Stimulated activated CD8-positive, alpha-beta memory T cell treated with anti-CD3 and anti-CD28 coated beads, Interleukin-7, amount 100 ng/mL, for 24 hours (primary cell): ENCODE measurements around the gene MIOS.
"Not testable (repeated sequence)": the region's sequence is repeated elsewhere in the genome, so short reads cannot be mapped to it uniquely, and the experiment has no call there.

Source experiments
- DNase-seq: peaks from one replicate; pipeline ENCODE4 v3.0.0-alpha.2; 2020; ENCODE audit warnings: low read depth

The MIOS gene

DNA sequence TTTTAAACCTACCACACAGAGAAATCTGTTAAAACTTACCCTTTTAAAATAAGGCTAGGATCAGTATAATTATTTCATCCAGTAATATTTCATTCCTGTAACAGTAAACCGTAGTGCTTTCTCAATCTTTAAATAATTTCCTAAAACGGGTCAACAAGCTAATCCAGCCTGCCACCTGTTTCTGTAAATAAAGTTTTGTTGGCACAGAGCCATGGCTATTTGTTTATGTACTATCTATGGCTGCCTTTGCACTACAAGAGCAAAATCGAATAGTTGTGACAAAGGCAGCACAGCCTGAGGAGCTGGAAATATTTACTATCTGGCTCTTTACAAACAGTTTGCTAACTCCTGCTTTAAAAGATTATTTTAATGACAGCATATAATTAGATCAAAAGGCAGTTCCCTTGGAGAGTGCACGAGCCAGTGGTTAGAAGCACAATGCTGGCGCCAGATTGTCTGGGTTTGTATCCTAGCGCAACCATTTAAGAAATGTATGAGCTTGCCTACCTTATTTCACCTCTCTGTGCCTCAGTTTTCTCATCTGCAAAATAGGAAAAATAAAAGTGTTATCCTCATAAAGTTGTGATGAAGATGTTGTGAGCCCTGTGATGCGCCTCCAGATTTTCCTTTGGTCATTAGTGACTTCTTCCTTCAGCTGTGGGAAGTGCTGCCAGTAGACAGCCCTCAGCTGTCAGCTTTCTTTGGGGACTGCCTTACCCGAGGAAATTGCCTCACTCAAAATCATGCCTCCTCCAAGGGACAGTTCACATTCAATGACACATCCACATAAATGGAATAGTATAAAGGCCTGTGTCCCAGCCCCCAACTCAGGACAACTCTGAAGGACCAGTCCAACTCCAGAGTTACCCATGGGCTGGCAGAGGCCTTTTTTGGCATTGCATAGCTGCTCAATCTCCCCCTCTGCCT lies 11.8 kb upstream of the MIOS start:
- no peak for DNase-seq

DNA sequence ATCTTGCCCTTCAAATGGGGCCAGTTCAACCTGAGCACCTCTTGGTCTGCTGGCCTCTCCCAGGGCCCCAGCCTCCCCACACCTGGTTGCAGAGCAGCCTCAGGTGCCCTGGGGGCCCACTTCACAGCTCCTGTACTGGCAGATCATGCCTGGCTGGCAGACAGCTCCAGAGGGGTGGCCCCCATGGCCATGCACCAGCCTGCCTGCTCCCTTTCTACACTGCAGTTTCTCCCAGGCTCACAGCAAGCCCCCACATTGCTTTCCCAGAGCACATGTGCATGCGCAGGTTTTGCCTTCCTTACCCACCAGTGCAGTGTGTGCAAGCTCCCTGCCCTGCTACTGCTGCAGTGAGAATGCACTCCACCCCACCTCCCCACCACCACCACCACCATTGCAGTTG lies 9.8 kb upstream of the MIOS start:
- no peak for DNase-seq

DNA sequence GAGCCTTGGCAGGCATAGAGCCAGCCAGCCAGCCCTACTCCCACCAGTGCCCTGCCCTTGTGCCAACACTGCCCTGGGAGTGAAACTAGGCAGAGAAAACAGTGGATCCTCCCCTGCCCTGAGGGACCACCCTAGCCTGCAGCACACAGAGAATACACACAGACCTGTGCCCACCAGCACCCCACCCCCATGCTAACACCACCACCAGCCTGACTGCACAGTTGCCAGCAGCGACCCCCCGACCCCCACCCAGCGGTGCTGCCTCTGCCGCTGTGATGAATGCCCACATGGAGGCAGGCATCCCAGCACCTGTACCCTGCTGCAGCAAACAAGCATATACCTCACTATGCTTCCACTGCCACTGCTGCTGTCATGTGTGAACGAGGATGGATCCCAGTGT lies 9.4 kb upstream of the MIOS start:
- DNase-seq, result no peak

- DNase-seq, result not testable (repeated sequence)
These were observed 5.1 kb upstream of the MIOS start for GRCh38 chr7:7561591-7561990.

DNA sequence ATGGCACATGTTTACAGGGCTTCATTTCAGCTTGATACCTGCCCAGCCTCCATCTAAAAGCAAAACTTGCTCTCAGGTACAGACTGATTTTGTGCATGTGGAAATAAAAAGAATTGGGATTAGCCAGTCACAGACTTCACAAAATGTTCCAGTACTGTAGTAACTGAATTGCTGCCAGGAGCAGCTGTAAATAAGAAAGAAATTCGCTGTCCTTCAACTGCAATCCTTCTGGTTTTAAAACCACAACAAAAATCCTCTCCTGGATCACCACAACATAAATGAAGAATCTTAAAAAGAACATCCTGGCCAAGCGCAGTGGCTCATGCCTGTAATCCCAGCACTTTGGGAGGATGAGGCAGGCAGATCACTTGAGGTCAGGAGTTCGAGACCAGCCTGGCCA lies 3.9 kb upstream of the MIOS start:
- DNase-seq, result no peak

- no peak for DNase-seq
These were observed 3.4 kb upstream of the MIOS start for GRCh38 chr7:7563269-7563668.

- no peak for DNase-seq
These were observed 2.9 kb upstream of the MIOS start for GRCh38 chr7:7563813-7564212.

GRCh38 chr7:7564323-7564780 lies 2.3 kb upstream of the MIOS start:
- no peak for DNase-seq

DNA sequence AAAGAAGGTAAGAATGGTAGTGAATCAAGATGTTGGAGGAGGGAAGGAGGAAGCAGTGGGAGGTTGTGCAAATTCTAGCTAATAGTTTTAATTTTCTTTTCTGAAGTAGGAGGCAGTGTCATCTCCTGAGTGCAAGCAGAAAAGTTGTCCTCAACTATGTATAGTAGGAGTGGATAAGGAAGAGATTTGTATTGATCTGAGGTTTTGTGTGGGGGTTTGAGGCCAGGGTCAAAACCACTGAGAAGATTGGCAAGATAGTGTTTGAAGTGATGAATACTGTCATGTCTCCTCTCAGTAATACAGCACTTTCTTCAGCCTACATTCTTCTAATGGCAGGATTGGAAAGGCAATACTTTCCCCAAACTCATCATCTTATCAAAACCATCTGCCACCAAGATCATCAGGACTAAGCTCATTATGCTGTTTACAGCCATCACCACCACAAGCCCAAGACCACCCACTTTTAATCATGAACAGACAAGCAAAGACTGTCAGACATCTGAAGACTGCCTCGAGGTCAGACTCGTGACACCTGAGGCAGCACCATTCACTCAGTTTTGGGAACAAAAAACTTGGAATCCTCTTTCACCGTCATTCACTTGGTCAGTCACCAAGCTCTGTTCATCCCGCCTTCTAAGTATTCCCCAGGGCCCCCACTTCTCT lies 1.5 kb upstream of the MIOS start:
- no peak for DNase-seq

- DNase-seq, result no peak
These were observed 686 bp upstream of the MIOS start for GRCh38 chr7:7565746-7566650.

DNA sequence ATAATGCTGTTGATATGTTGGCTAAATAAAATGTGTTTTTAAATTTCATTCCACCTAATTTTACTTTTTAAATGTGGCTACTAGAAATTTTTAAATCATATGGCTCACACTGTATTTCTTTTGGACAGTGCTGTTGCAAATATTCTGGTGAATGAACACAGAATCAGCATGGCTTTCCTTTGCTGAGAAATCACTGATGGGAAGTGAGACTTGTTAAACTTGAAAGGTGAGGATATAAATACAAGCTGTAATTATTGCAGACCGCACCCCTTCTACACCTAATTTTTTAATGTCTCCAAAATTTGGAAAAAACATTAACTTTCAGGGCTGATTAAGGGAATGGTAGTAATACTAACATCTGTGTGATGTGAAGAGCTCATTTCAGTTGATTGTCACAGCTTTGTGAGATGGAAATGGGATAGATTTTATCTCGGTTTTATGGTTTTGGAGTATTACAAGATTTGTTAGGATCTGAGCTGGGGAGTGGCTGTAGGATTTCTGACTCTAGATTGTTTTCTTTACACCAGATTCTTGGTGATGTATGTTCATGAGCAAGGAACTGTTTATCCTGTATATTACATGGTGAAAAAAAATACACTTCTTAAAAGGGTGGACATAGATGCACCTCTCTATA lies 1.3 kb downstream of the MIOS start:
- DNase-seq, result no peak

- no peak for DNase-seq
These were observed 1.9 kb downstream of the MIOS start for GRCh38 chr7:7568553-7568952.

DNA sequence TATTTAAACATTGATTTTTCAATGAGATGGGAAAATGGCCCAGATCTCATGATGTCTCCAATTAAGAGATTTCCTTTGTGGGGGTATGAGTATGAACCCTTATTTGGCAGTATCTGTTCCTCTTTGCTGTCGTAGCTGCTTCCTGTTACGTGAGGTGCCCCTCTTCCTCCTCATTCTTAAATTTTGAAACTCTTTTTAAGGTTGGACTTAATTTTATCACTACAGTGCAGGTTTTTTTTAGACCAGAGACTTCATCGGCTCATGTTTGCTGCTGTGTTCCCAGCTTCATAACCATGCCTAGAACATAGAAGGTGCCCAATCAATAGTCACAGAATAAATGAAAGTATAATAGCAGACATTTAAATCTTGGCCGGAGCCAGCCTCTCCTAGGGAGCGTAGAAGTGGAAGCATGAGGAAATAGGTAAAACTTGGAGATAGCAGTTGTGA lies 2.4 kb downstream of the MIOS start:
- DNase-seq, result no peak

- no peak for DNase-seq
These were observed 2.9 kb downstream of the MIOS start for GRCh38 chr7:7569615-7570014.

DNA sequence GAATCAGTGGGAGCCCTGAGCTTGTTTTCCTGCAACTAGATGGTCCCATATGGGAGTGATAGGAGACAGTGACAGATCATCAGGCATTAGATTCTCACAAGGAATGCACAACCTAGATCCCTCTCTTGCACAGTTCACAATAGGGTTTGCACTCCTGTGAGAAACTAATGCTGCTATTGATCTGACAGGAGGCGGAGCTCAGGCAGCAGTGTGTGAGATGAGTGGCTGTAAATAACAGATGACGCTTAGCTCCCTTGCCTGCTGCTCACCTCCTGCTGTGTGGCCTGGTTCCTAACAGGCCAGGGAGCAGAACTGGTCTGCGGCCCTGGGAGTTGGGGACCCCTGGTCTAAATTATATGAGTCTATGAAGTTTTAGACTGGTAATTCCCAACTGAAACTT lies 3.9 kb downstream of the MIOS start:
- no peak for DNase-seq

- DNase-seq, result no peak
These were observed 7.0 kb downstream of the MIOS start for GRCh38 chr7:7573701-7574100.

DNA sequence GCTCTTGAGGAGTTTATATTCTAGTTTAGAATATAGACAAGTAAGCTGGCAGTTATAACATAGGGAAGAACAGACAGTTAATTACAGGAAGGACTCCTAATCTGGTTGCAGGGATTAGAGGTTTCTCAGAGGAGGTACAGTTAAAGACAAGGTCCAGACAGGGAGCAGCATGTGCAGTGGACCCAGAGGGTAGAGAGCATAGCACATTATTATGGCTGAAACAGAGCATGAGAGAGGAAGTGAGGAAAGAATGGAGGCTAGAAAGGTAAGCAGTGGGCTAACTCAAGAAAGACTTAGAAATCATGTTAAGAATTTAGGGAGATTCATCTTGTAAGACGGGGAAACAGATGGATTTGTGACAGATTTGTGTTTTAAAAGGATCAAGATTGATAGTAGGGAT lies 9.7 kb downstream of the MIOS start:
- no peak for DNase-seq

GRCh38 chr7:7577888-7578287 lies 11.2 kb downstream of the MIOS start:
- no peak for DNase-seq

DNA sequence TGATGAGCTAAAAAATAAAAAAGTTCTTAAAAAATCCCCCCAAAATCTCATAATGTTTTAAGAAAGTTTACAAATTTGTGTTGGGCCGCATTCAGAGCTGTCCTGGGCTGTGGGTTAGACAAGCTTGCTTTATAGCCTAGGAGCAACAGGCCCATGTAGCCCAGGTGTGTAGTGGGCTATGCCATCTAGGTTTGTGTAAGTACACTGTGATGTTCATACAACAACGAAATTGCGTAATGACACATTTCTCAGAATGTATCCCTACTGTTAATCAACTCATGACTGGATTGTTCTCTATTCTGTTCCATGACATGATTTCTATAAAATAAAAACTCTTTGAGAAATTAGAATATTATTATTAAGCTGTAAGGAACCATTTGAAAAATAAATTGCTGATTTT lies 13.0 kb downstream of the MIOS start:
- no peak for DNase-seq

- no peak for DNase-seq
These were observed 15.0 kb downstream of the MIOS start for GRCh38 chr7:7581531-7582179.

- DNase-seq, result no peak
These were observed 15.9 kb downstream of the MIOS start for GRCh38 chr7:7582596-7582995.
